ENCODE data around the gene C3orf33. TPM values are rescaled to one million over a fixed set of nuclear protein-coding genes. Genes with fewer than 3 reads are reported as not detected.
"Not testable (repeated sequence)": the region's sequence is repeated elsewhere in the genome, so short reads cannot be mapped to it uniquely, and the experiment has no call there.

C3orf33 gene
- under 1 TPM; 0.48 to 0.86 TPM for total RNA-seq

GRCh38 chr3:155805802-155806618, at the start of gene C3orf33:
Gene C3orf33, minus strand, starts transcription at chr3:155806278. Its CDS starts 26 bp downstream, at chr3:155806252.
- DNase-seq: peak; percentile 75
- no peaks in the 10 kb centered on the region for H3K36me3 Mint-ChIP-seq (ENCODE audit: low read depth)
- H3K9me3 Mint-ChIP-seq: no peaks in the 10 kb centered on the region
- peaks cover 14% of the 10 kb centered on the region for H3K27me3 Mint-ChIP-seq
- peaks cover 10% of the 10 kb centered on the region for H3K4me1 Mint-ChIP-seq
- POLR2A ChIA-PET: interaction anchor here (0.6 to 2.9 kb wide), 8 partner anchors 17 to 125 kb away, joined by 3 to 30 read pairs (median 4); partner anchors contain the start of genes GMPS and SLC33A1
- CTCF ChIA-PET: interaction anchor here (0.5 to 2.6 kb wide), 85 partner anchors 10 to 1481 kb away, joined by 3 to 91 read pairs (median 5); partner anchors contain the start of genes GMPS, PLCH1 and SLC33A1
- peak within 1 kb of the TSS; percentile 81 for H3K4me3 Mint-ChIP-seq
- peak within 1 kb of the TSS; percentile 15 for H3K27ac Mint-ChIP-seq

GRCh38 chr3:155854141-155854940, 48.3 kb upstream of the C3orf33 start, which contains the start of gene SLC33A1:
Gene SLC33A1, minus strand, starts transcription at chr3:155854427. Its CDS starts 430 bp downstream, at chr3:155853997.
- peak within 1 kb of the TSS; percentile 97 for H3K4me3 Mint-ChIP-seq
- peaks cover 39% of the 10 kb centered on the region for H3K36me3 Mint-ChIP-seq (ENCODE audit: low read depth)
- no peaks in the 10 kb centered on the region for H3K9me3 Mint-ChIP-seq
- H3K27ac Mint-ChIP-seq: peak within 1 kb of the TSS; percentile 100
- peaks cover 37% of the 10 kb centered on the region for H3K4me1 Mint-ChIP-seq
- peak; percentile 99 for DNase-seq
- ChIA-PET POLR2A (interaction anchor here (0.7 to 3.6 kb wide), 15 partner anchors 9 to 1306 kb away, joined by 3 to 127 read pairs (median 7); partner anchors contain the start of genes C3orf33, CCNL1 and GMPS), CTCF (interaction anchor here (0.6 to 2.9 kb wide), 4 partner anchors 8 to 48 kb away, joined by 3 to 45 read pairs (median 16); partner anchors contain the start of genes C3orf33 and GMPS)
- no peaks in the 10 kb centered on the region for H3K27me3 Mint-ChIP-seq

GRCh38 chr3:155853214-155854140, 47.4 kb upstream of the C3orf33 start:
- POLR2A ChIA-PET: interaction anchor here (0.7 to 3.6 kb wide), 18 partner anchors 9 to 1307 kb away, joined by 3 to 127 read pairs (median 6); partner anchors contain the start of genes C3orf33, CCNL1, GMPS and SSR3
- Mint-ChIP-seq H3K36me3 (ENCODE audit: low read depth) (peaks cover 43% of the 10 kb centered on the region), H3K4me3 (peak overlapping the region; percentile 97), H3K9me3 (no peaks in the 10 kb centered on the region), H3K27me3 (no peaks in the 10 kb centered on the region), H3K4me1 (peaks cover 42% of the 10 kb centered on the region), H3K27ac (peak overlapping the region; percentile 100)
- CTCF ChIA-PET: interaction anchor here (0.6 to 2.9 kb wide), 5 partner anchors 9 to 48 kb away, joined by 3 to 45 read pairs (median 14); partner anchors contain the start of genes C3orf33 and GMPS
- peak; percentile 43 for DNase-seq

GRCh38 chr3:155852341-155852740, 46.3 kb upstream of the C3orf33 start:
- peaks cover 50% of the 10 kb centered on the region for H3K4me1 Mint-ChIP-seq

GRCh38 chr3:155849404-155849803, 43.3 kb upstream of the C3orf33 start:
- not testable (repeated sequence) for H3K4me3 Mint-ChIP-seq, H3K9me3 Mint-ChIP-seq, H3K27ac Mint-ChIP-seq, H3K27me3 Mint-ChIP-seq, DNase-seq
- H3K4me1 Mint-ChIP-seq: peaks cover 53% of the 10 kb centered on the region
- H3K36me3 Mint-ChIP-seq (ENCODE audit: low read depth): peaks cover 48% of the 10 kb centered on the region
- CTCF ChIA-PET: interaction anchor here (1.2 to 3.5 kb wide), 2 partner anchors 22 to 43 kb away, joined by 4 to 22 read pairs; partner anchors contain the start of gene C3orf33
- POLR2A ChIA-PET: interaction anchor here (1.0 to 1.8 kb wide), 3 partner anchors 12 to 22 kb away, joined by 3 to 5 read pairs (median 5); no protein-coding TSS in a partner anchor

More at GRCh38 chr3:155852341-155852740, 46.3 kb upstream of the C3orf33 start:
- DNase-seq: no peak
- no peaks in the 10 kb centered on the region for H3K27me3 Mint-ChIP-seq
- H3K4me3 Mint-ChIP-seq: peak overlapping the region; percentile 97
- H3K36me3 Mint-ChIP-seq (ENCODE audit: low read depth): peaks cover 50% of the 10 kb centered on the region
- H3K9me3 Mint-ChIP-seq: no peaks in the 10 kb centered on the region
- ChIA-PET POLR2A (interaction anchor here (0.8 to 3.6 kb wide), 8 partner anchors 9 to 1308 kb away, joined by 3 to 127 read pairs (median 14); partner anchors contain the start of genes C3orf33, CCNL1, GMPS and SSR3), CTCF (interaction anchor here (0.6 to 2.9 kb wide), 5 partner anchors 18 to 821 kb away, joined by 3 to 45 read pairs (median 14); partner anchors contain the start of genes C3orf33 and GMPS)
- peak overlapping the region; percentile 100 for H3K27ac Mint-ChIP-seq

- Mint-ChIP-seq H3K27me3 (no peaks in the 10 kb centered on the region), H3K4me3 (no peak overlapping the region), H3K36me3 (ENCODE audit: low read depth) (peaks cover 39% of the 10 kb centered on the region), H3K4me1 (peaks cover 61% of the 10 kb centered on the region), H3K27ac (no peak overlapping the region), H3K9me3 (no peaks in the 10 kb centered on the region)
- ChIA-PET CTCF (interaction anchor here (1.0 to 3.5 kb wide), 2 partner anchors 41 to 42 kb away, joined by 3 to 22 read pairs; partner anchors contain the start of gene C3orf33), POLR2A (no interaction called here)
- no peak for DNase-seq
These were observed 41.9 kb upstream of the C3orf33 start for GRCh38 chr3:155847993-155848392.

- no peak overlapping the region for H3K4me3 Mint-ChIP-seq
- CTCF ChIA-PET: interaction anchor here (1.2 kb wide), 1 partner anchor 40 kb away, joined by 8 read pairs; the partner anchor contains the start of gene C3orf33
These were observed 40.0 kb upstream of the C3orf33 start for GRCh38 chr3:155846119-155846518.

GRCh38 chr3:155843569-155843968, 37.5 kb upstream of the C3orf33 start:
- Mint-ChIP-seq H3K4me3 (no peak overlapping the region), H3K4me1 (peaks cover 31% of the 10 kb centered on the region), H3K27me3 (no peaks in the 10 kb centered on the region), H3K36me3 (ENCODE audit: low read depth) (peaks cover 12% of the 10 kb centered on the region), H3K9me3 (no peaks in the 10 kb centered on the region), H3K27ac (no peak overlapping the region)
- DNase-seq: no peak
- POLR2A ChIA-PET: interaction anchor here (2.7 kb wide), 1 partner anchor 10 kb away, joined by 18 read pairs; the partner anchor contains the start of gene SLC33A1
- CTCF ChIA-PET: interaction anchor here (1.1 kb wide), 1 partner anchor 10 kb away, joined by 3 read pairs; no protein-coding TSS in a partner anchor

More at GRCh38 chr3:155846119-155846518, 40.0 kb upstream of the C3orf33 start:
- H3K4me1 Mint-ChIP-seq: peaks cover 46% of the 10 kb centered on the region
- DNase-seq: no peak
- H3K27ac Mint-ChIP-seq: no peak overlapping the region
- H3K9me3 Mint-ChIP-seq: no peaks in the 10 kb centered on the region
- H3K36me3 Mint-ChIP-seq (ENCODE audit: low read depth): peaks cover 24% of the 10 kb centered on the region
- POLR2A ChIA-PET: no interaction called here
- H3K27me3 Mint-ChIP-seq: no peaks in the 10 kb centered on the region

- DNase-seq: no peak
- H3K4me1 Mint-ChIP-seq: peaks cover 8% of the 10 kb centered on the region
- H3K4me3 Mint-ChIP-seq: no peak overlapping the region
- CTCF ChIA-PET: interaction anchor here (0.6 to 1.1 kb wide), 3 partner anchors 29 to 1391 kb away, joined by 3 to 7 read pairs (median 4); partner anchors contain the start of gene C3orf33
- no peaks in the 10 kb centered on the region for H3K27me3 Mint-ChIP-seq
- POLR2A ChIA-PET: no interaction called here
- H3K36me3 Mint-ChIP-seq (ENCODE audit: low read depth): peaks cover 22% of the 10 kb centered on the region
- H3K9me3 Mint-ChIP-seq: no peaks in the 10 kb centered on the region
- no peak overlapping the region for H3K27ac Mint-ChIP-seq
These were observed 29.4 kb upstream of the C3orf33 start for GRCh38 chr3:155835341-155836071.

GRCh38 chr3:155828490-155829098, 22.5 kb upstream of the C3orf33 start:
- not testable (repeated sequence) for H3K4me3 Mint-ChIP-seq, DNase-seq, H3K27ac Mint-ChIP-seq, H3K9me3 Mint-ChIP-seq, H3K4me1 Mint-ChIP-seq, H3K27me3 Mint-ChIP-seq
- peaks cover 28% of the 10 kb centered on the region for H3K36me3 Mint-ChIP-seq (ENCODE audit: low read depth)
- ChIA-PET CTCF (interaction anchor here (1.9 kb wide), 1 partner anchor 22 kb away, joined by 13 read pairs; the partner anchor contains the start of gene C3orf33), POLR2A (interaction anchor here (0.7 to 1.0 kb wide), 2 partner anchors 22 to 25 kb away, joined by 3 to 4 read pairs; partner anchors contain the start of genes C3orf33 and SLC33A1)
